Heart left ventricle (tissue), 13 donors: ENCODE data around the gene D2HGDH.

ENCODE experiments used
- CTCF ChIP-seq, 12 donors: fragments of 200-600 bp; sonication (generic) in 4 of 12; IDR thresholded peaks; one replicate each; pipeline versions ENCODE4 v1.5.0 to v1.8.0; 2018 to 2022; ENCODE audit warnings: antibody characterized with exemption in 12 of 12, mild to moderate bottlenecking in 5 of 12
- POLR2A ChIP-seq, 2 donors: fragments of 450-650 bp; IDR thresholded peaks; one replicate each; pipeline ENCODE4 v1.6.1; 2017; ENCODE audit warnings: antibody characterized with exemption in 2 of 2, mild to moderate bottlenecking in 2 of 2, moderate library complexity in 2 of 2
- donor health status: ischemic (EF 13 %, LVEDD 7.1; RV severe dilation, severe dysfunction).
- donor health status: DM: no; HTN: yes; CAD: no.
- donor health status: DM: no; HTN: no; CAD: no.
- donor health status: ischemic (EF 25% LVEDD 6.9; RV normal size, moderate dysfunction).
- donor health status: ischemic (EF 25% LVEDD 5.7; RV mildly dilated, moderate dysfunction).
- donor health status: ischemic (EF 35%, LVEDD 5.7; RV mildly dilated, moderate dysfunction).
- donor health status: nonischemic (EF 11% LVEDD 7.7; RV severe dilation, severe dysfunction).
- donor health status: DM: yes; HTN: yes; CAD: no.
- donor health status: PGD.
- donor health status: ischemic (EF 29% LVEDD 5.4; RV normal size, mild dysfunction).
- donor health status: nonischemic (EF 23%, LVEDD 6.1; RV moderate dilation, normal function).

GRCh38 chr2:241797441-241798080 is 63.1 kb downstream of the D2HGDH start:
- TF ChIP-seq CTCF (IDR thresholded peaks at IDR 0.05) (no peak), POLR2A (IDR thresholded peaks at IDR 0.05) (no peak)
